Measurements from ENCODE around the gene BRAT1.
"Not testable (repeated sequence)": the region's sequence is repeated elsewhere in the genome, so short reads cannot be mapped to it uniquely, and the experiment has no call there.

Gene BRAT1

DNA sequence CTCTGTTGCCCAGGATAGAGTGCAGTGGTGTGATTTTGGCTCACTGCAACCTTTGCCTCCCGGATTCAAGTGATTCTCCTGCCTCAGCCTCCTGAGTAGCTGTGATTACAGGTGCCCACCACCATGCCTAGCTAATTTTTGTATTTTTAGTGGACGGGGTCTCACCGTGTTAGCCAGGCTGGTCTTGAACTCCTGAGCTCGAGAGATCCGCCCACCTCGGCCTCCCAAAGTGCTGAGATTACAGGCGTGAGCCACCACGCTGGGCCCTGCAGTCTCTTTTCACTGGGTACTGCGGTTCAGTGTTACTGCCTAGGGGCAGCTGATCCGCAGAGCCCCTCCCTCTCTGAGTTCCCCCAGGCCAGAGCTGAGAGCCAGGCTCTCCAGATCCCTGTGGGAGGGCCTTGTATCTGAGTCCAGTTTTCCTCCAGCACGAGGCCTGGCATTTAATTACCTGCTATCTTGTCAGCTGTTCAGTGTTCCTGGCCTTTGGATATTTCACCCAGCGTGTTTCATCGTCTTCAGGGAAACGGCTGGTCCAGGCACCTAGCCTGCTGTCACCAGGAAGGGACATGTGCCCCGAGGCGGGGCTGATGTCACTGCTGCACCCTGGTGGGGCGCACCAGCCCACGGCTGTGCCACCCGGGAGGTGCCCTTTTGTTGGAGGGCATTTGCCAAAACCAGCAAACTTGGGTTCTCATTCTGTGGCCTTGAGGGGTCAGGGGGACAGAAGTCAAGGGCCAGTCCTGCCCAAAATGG lies 19.3 kb downstream of the BRAT1 start:
- DNase-seq: not testable (repeated sequence)

GRCh38 chr7:2534214-2534613 lies 21.1 kb downstream of the BRAT1 start:
- not testable (repeated sequence) for DNase-seq

GRCh38 chr7:2533566-2533965 lies 21.8 kb downstream of the BRAT1 start:
- DNase-seq: not testable (repeated sequence)

DNA sequence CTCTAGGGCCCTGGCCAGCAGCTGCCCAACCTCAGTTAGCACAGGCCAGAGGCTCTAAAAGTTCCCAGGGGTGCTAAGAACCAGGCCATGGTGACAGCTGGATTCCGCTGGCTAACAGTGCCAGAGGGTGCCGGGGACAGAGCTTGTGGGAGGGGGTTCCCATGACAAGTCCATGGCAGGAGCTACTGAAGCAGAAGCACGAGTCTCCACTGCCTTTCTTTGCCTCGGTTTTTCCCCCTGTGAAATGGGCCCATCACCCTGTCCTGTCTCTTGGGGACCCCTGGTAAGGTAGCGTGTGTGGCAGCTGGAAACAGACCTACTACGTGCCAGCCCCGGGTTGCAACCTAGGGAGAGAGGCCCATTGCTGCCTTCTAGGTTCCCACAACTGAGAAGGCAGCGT lies 22.5 kb downstream of the BRAT1 start:
- DNase-seq: not testable (repeated sequence)

DNA sequence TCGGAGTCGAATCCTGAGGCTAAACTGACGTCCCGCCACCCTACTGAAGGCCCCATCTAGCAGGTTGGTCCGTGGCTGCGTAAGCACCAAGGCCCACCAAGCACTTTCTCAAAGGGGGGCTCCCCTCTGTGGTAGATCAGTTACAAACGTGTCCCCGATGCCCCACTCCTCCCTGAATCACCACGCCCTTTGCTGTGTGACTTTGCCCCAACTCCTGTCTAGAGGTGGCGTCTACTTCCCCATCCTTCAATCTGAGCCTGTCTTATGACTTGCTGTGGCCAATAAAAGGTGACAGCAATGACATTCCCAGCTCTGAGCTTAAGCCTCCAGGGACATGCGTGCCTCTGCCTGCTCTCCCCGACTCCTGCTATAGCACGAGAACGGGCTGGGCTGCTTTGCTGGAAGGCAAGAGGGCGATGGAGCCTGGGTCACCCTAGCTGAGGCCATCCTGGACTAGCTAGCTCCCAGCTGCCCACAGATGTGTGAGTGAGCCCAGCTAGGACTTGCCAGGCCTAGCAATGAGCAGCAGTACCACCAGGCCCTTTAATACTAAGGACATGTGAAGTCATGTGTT lies 23.0 kb downstream of the BRAT1 start:
- not testable (repeated sequence) for DNase-seq

DNA sequence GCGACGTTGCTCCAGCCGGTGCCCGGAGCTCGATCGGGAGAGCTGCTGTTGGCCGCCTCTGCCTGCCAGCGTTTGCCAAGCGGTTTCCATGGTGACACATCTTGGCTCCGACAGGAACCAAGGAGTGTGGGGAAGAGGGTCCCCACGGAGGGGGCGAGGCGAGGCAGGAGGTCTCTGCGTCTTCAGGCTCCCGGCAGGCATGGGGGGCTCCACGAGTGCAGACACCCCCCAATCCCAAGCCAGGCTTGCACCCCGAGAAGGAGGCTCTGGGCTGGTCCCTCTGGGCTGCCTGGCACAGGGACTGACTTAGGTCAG lies 23.6 kb downstream of the BRAT1 start:
- DNase-seq: not testable (repeated sequence)

GRCh38 chr7:2530994-2531795 lies 24.1 kb downstream of the BRAT1 start:
- DNase-seq: not testable (repeated sequence)

DNA sequence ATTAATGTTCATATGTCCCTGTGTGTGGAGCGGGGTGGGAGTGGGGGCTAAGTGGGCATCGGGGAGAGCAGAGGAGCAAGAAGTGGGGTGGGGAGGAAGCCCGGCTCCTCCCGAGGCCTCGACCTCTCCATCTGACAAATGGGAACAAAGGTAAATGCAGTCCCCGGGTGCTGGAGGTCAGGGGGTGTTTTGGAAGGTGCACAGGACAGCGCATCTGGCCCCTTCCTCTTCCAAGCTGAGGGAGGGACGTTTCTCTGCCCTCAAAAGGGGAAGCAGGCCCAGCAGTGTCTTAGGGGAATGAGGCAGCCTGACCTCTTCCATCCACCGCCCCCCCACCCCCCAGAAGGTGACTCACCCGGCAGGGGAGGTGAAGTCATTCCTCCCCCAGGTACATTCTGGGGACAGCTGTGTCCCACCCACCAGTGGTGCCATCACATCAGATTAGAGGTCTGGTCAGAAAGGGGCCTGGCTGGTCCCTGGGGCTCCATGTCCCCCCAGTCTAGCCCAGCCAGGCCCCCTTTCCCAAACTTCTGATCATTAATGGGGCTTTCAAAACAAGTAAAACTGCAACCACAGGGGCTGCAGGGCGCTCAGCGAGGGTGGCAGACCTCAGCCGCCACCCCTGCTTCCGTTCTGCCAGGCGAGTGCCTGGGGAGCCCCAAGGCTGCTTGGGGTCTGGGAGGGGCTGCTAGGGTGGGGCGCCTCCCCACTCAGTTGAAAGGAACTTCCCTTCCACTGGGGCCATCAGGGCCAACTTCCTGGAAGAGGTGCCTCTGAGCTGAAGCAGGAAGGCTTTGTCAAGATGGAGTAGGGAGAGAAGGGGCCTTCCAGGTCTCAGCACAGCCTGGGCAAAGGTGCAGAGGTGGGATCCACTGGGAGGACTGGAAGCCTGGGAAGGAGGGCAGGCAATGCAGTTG lies 25.0 kb downstream of the BRAT1 start:
- peak; percentile 71 for DNase-seq

- peak; percentile 54 for DNase-seq
Observed at GRCh38 chr7:2529161-2530070, 25.9 kb downstream of the BRAT1 start.

- no peak for DNase-seq
Observed at GRCh38 chr7:2528481-2529095, 26.7 kb downstream of the BRAT1 start.

GRCh38 chr7:2527505-2528467 lies 27.5 kb downstream of the BRAT1 start:
- DNase-seq: peak; percentile 61

DNA sequence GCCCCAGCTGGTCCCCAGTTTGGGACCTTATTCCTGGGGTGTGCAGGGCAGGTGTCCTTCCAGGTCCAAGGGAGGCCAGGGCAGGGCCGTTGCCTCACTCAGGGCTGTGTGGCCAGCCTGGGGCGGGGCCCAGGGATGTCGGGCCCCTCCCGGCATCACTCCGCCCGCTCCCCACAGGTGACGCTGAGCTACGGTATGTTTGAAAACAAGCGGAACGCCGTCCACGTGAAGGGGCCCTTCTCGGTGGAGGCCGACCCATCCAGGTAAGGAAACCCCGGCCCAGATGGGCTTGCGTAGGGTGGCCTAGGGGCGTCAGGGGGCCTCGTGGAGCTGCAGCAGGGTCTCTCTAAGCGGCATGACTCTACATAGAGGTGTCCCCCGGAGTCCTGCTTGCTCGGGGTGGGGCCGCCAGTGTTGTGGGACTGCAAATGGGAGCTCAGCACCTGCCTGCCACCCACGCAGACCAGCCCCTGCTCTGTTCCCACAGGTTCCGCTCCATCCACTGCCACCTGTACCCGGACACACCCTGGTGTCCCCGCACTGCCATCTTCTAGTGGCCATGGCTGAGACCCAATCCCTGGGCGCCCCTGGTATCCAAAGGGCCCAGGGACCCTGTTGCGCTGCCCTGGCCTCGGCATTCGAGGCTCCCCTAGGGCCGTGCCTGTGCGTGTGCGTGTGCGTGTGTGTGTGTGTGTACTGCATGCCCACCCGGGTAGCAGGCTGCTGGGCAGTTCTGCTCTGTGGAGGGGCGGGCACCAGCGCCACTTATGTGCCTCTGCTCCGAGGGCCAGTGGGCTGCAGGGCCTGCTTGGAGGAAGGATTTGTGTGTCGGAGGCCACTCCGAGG lies 28.4 kb downstream of the BRAT1 start:
- DNase-seq: no peak

GRCh38 chr7:2525658-2526630 lies 29.4 kb downstream of the BRAT1 start:
- no peak for DNase-seq

DNA sequence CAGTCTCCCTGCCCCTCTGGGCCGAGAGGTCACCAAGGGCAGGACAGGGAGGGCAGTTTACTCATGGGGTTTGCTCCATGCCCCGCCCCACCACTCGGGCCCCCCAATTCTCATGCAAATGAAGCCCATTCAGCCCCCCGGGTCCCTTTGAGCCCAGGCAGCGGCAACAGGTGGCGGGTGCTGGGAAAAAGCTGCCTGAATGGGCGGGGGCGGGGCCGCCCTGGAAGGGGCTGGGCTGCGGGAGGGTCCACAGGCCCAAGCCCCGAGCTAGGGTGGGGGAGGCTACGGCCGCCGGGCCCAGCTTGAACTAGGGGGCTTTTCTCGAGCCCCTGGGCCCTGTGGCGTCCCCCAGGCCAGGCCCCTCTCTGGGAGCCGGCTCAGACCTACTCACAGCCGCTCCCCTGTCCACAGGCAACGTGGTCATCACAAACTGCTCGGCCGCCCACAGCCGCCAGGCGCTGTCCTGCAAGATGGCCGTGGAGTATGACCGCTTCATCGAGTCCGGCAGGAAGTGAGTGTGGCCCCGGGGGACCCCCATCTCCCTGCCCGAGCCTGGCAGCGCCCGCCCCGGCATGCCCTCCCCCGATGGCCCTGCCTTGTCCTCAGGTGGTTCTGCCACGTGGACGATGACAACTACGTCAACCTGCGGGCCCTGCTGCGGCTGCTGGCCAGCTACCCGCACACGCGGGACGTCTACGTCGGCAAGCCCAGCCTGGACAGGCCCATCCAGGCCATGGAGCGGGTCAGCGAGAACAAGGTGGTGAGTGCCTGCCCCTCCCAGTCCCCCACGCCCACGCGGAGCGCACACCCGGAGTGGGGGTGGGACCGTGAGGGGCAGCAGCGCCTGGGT lies 30.3 kb downstream of the BRAT1 start:
- no peak for DNase-seq

GRCh38 chr7:2523941-2524807 lies 31.1 kb downstream of the BRAT1 start:
- no peak for DNase-seq

GRCh38 chr7:2523461-2523936 lies 31.8 kb downstream of the BRAT1 start:
- DNase-seq: no peak

All from activated naive CD4-positive, alpha-beta T cell treated with Interleukin-2 at 50 U/mL for 16 hours (primary cell).